Kidney (tissue), 14 donors: Measurements from ENCODE around the gene LRRC51. TPM values are rescaled to one million over a fixed set of nuclear protein-coding genes. Genes with fewer than 3 reads are reported as not detected.

Experiments used
- DNase-seq, 5 donors: peaks; one replicate each; pipeline ENCODE4 v3.0.0-alpha.2; 2013 to 2020
- FAIRE-seq: peaks from 2 replicates; lab custom pipeline; 2012; peaks lifted over from hg19 to GRCh38; lab: Jason Lieb, UNC
- H3K27ac ChIP-seq, 2 donors: one replicate each; pipeline ENCODE4 v1.7.0; 2013; ENCODE audit warnings: low read depth in 2 of 2, low read length in 2 of 2, inconsistent platforms in 1 of 2
- H3K27me3 ChIP-seq: one replicate; pipeline ENCODE4 v1.7.1; 2013; ENCODE audit warnings: low read length, inconsistent platforms; ENCODE audit not compliant: control insufficient read depth, insufficient read depth
- H3K36me3 ChIP-seq, 3 donors: one replicate each; pipeline versions ENCODE4 v1.7.0 to v1.7.1; 2013; ENCODE audit warnings: low read length in 3 of 3, control low read depth in 1 of 3, inconsistent platforms in 1 of 3; ENCODE audit not compliant: insufficient read depth in 3 of 3, control insufficient read depth in 2 of 3
- H3K4me1 ChIP-seq, 3 donors: one replicate each; pipeline versions ENCODE4 v1.7.0 to v1.7.1; 2013; ENCODE audit warnings: low read length in 3 of 3, inconsistent platforms in 1 of 3, low read depth in 1 of 3; ENCODE audit not compliant: control insufficient read depth in 2 of 3, insufficient read depth in 2 of 3
- H3K4me3 ChIP-seq, 3 donors: one replicate each; pipeline versions ENCODE4 v1.7.0 to v1.8.1; 2013; ENCODE audit warnings: low read length in 3 of 3, control low read depth in 1 of 3, inconsistent platforms in 1 of 3
- H3K9ac ChIP-seq, 3 donors: one replicate each; pipeline versions ENCODE4 v1.7.0 to v1.7.1; 2013; ENCODE audit warnings: low read length in 3 of 3, control low read depth in 1 of 3, inconsistent platforms in 1 of 3
- H3K9me3 ChIP-seq, 3 donors: one replicate each; pipeline versions ENCODE4 v1.7.0 to v1.7.1; 2013; ENCODE audit warnings: low read length in 3 of 3, control low read depth in 1 of 3, inconsistent platforms in 1 of 3; ENCODE audit not compliant: control insufficient read depth in 2 of 3, insufficient read depth in 1 of 3
- intact Hi-C: fragments of 100-400 bp; cut with DNase I; formaldehyde crosslinking; loops from one replicate; pipeline ENCODE4 v1.11.1; 2022
- polyA plus RNA-seq: library from polyadenylated mRNA; stranded (reverse); fragments of 350-450 nt; fragmentation: Illumina TruSeq; extraction: RNeasy Lipid Tissue Mini Kit (QIAGEN cat#74804); gene quantifications from one replicate; pipeline ENCODE4 v1.2.3, GENCODE V29; 2014; ENCODE audit warnings: low read depth, low replicate concordance; ENCODE audit not compliant: insufficient read depth
- total RNA-seq: library from RNA; stranded (reverse); fragmentation: NEBNext Ultra II Directional; extraction: Animal tissue kit (Norgen Biotek cat#: 25700); gene quantifications from one replicate; pipeline ENCODE4 v1.2.1, GENCODE V29; 2021
- TF ChIP-seq, protein P1 (sequence below): IDR thresholded peaks from 3 replicates; pipeline ENCODE4 v1.5.1; 2012; ENCODE audit warnings: mild to moderate bottlenecking, moderate library complexity, borderline replicate concordance; ENCODE audit not compliant: insufficient read depth; ENCODE audit errors: extremely low read depth
- donor health status: control.
- donor health status: control.
- donor health status: control.
- donor health status: control.
- donor health status: control.
- donor health status: DM: yes; HTN: yes; CAD: no.
- donor health status: Normal renal cell carcinoma (clear cell type).

LRRC51 gene
- total and polyA plus RNA-seq, 2 donors from 2014 or later: 23.3 to 28.9 TPM

DNA sequence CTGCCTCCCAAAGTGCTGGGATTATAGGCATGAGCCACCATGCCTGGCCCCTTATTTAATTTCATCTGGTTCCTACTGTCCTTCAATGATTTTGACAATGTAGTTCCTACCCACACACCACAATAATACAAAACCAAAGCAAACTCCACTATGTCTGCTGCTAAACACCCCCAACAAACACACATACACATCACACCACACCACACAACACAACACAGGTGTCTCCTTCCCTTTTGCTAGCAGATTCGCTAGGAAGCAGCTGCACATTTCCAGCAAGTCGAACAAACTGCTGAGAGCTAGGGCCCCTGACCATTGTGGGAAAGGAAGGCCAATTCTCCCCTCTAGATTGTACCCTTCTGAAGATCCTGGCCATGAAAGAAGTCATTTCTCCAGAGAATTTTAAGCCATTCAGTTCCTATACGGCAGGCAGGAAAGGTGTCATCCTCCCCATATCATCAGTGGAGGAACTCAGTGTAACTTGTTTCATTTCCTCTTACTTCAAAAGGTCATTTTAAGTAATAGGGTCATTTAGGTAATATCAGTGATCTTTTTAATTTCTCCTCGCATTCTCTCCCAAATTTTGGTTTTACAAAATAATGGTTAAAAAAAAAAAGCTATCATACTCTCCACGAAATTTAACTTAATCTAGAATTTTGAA lies 18.8 kb upstream of the LRRC51 start:
- Histone ChIP-seq H3K9ac (no peak overlapping the region), H3K9me3 (no peaks in the 10 kb centered on the region), H3K36me3 (peaks cover 0 to 4% (median 2%) of the 10 kb centered on the region in 3 donors), H3K4me3 (no peak overlapping the region), H3K27ac (no peak overlapping the region), H3K4me1 (peaks cover 0 to 2% (median 0%) of the 10 kb centered on the region in 3 donors), H3K27me3 (no peaks in the 10 kb centered on the region)
- DNase-seq: no peak
- TF ChIP-seq, protein P1, sequence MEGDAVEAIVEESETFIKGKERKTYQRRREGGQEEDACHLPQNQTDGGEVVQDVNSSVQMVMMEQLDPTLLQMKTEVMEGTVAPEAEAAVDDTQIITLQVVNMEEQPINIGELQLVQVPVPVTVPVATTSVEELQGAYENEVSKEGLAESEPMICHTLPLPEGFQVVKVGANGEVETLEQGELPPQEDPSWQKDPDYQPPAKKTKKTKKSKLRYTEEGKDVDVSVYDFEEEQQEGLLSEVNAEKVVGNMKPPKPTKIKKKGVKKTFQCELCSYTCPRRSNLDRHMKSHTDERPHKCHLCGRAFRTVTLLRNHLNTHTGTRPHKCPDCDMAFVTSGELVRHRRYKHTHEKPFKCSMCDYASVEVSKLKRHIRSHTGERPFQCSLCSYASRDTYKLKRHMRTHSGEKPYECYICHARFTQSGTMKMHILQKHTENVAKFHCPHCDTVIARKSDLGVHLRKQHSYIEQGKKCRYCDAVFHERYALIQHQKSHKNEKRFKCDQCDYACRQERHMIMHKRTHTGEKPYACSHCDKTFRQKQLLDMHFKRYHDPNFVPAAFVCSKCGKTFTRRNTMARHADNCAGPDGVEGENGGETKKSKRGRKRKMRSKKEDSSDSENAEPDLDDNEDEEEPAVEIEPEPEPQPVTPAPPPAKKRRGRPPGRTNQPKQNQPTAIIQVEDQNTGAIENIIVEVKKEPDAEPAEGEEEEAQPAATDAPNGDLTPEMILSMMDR: no peak
- FAIRE-seq: no peak
- intact Hi-C loops: no loop called here

DNA sequence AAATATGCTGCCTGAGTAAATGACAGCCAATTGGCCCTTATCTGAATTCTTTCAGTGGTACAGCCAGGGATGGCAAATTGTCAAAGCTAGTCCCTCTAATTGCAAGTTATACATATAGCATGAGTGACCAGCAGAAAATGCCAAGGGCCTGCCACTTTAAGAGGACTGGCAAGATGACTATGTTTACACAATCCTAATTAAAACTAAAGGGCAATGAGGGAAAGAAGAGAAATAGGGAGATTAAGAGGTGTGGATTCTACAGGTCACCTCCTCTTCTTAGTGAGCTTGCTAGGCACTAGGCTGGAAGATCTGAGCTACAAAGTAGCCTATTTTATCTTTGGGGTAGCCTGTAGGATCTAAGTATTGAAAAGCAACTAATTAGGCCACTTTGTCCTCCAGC lies 13.8 kb upstream of the LRRC51 start:
- Histone ChIP-seq H3K36me3 (peaks cover 0 to 4% (median 1%) of the 10 kb centered on the region in 3 donors), H3K4me3 (no peak overlapping the region), H3K27me3 (no peaks in the 10 kb centered on the region), H3K9me3 (no peaks in the 10 kb centered on the region), H3K9ac (no peak overlapping the region), H3K4me1 (peaks cover 0 to 29% (median 13%) of the 10 kb centered on the region in 3 donors), H3K27ac (no peak overlapping the region)
- intact Hi-C loops: no loop called here
- FAIRE-seq: no peak
- TF ChIP-seq, protein P1: no peak
- no peak for DNase-seq

DNA sequence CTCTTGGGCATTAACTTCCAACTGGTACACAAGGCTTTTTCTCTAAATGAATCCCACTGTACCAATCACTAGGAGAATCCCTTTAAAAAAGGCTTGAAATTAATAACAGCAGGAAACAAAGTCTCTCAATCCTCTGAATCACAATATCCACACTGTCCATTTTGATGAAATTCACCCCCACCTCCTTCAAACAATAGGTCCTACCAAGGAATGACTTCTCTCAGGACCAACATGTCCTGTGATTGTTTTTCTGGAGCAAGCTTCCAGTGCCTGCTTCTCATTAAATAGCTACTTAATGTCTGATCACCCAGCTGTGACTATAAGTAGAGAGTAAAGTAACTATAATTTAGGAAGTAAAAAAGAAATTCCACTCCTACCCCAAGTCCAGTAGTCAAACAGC lies 13.4 kb upstream of the LRRC51 start:
- FAIRE-seq (no peak), DNase-seq (no peak)
- no peaks in the 10 kb centered on the region for H3K9me3 ChIP-seq
- TF ChIP-seq, protein P1: no peak
- intact Hi-C loops: no loop called here
- H3K9ac ChIP-seq: no peak overlapping the region
- no peaks in the 10 kb centered on the region for H3K36me3 ChIP-seq
- no peaks in the 10 kb centered on the region for H3K27me3 ChIP-seq
- no peak overlapping the region for H3K27ac ChIP-seq
- H3K4me1 ChIP-seq: peaks cover 0 to 33% (median 17%) of the 10 kb centered on the region in 3 donors
- no peak overlapping the region for H3K4me3 ChIP-seq
